Vagina (tissue), 2 donors: ENCODE data around the gene NT5C1B.

ENCODE experiments used
- POLR2A ChIP-seq, 2 donors: fragments of 450-650 bp; IDR thresholded peaks; one replicate each; pipeline ENCODE4 v1.6.1; 2017; ENCODE audit warnings: antibody characterized with exemption in 2 of 2, mild to moderate bottlenecking in 2 of 2, moderate library complexity in 2 of 2
- POLR2AphosphoS5 ChIP-seq, 2 donors: sonication (generic); formaldehyde crosslinking; IDR thresholded peaks; one replicate each; pipeline ENCODE4 v1.9.0; 2017; ENCODE audit warnings: antibody characterized with exemption in 2 of 2, mild to moderate bottlenecking in 2 of 2, low read depth in 1 of 2; ENCODE audit not compliant: insufficient read depth in 1 of 2
- TF ChIP-seq, protein P1 (sequence below), 3 experiments: fragments of 450-650 bp in 2 of 3; fragments of 200-600 bp in 1 of 3; sonication (generic) in 1 of 3; IDR thresholded peaks; one replicate each; pipeline ENCODE4 v1.5.1; 2017 to 2019; ENCODE audit warnings: antibody characterized with exemption in 3 of 3, mild to moderate bottlenecking in 2 of 3, moderate library complexity in 2 of 3

- TF ChIP-seq, protein P1, sequence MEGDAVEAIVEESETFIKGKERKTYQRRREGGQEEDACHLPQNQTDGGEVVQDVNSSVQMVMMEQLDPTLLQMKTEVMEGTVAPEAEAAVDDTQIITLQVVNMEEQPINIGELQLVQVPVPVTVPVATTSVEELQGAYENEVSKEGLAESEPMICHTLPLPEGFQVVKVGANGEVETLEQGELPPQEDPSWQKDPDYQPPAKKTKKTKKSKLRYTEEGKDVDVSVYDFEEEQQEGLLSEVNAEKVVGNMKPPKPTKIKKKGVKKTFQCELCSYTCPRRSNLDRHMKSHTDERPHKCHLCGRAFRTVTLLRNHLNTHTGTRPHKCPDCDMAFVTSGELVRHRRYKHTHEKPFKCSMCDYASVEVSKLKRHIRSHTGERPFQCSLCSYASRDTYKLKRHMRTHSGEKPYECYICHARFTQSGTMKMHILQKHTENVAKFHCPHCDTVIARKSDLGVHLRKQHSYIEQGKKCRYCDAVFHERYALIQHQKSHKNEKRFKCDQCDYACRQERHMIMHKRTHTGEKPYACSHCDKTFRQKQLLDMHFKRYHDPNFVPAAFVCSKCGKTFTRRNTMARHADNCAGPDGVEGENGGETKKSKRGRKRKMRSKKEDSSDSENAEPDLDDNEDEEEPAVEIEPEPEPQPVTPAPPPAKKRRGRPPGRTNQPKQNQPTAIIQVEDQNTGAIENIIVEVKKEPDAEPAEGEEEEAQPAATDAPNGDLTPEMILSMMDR (IDR thresholded peaks at IDR 0.05) = no peak
- no peak for TF ChIP-seq POLR2A (IDR thresholded peaks at IDR 0.05)
- no peak for TF ChIP-seq POLR2AphosphoS5 (IDR thresholded peaks at IDR 0.05; ENCODE audit: insufficient read depth in 1 of 2, low read depth in 1 of 2)
Observed at GRCh38 chr2:18592372-18592771, 3.0 kb upstream of the NT5C1B start.
